GM12874 (cell line): Measurements from ENCODE around the gene ACSBG1.

Source experiments
- CTCF ChIP-seq: IDR thresholded peaks from 2 replicates; pipeline ENCODE4 v1.5.1; 2011; ENCODE audit warnings: low read depth, mild to moderate bottlenecking, control low read depth, low read length, moderate library complexity; ENCODE audit not compliant: insufficient read depth

The ACSBG1 gene

GRCh38 chr15:78225783-78226541 lies 8.4 kb downstream of the ACSBG1 start:
- TF ChIP-seq CTCF: no peak

GRCh38 chr15:78224023-78224411 lies 10.3 kb downstream of the ACSBG1 start:
- TF ChIP-seq CTCF: no peak

- TF ChIP-seq CTCF: no peak
Measured at GRCh38 chr15:78223396-78224022, 10.9 kb downstream of the ACSBG1 start.

GRCh38 chr15:78222745-78223395 lies 11.5 kb downstream of the ACSBG1 start:
- no peak for TF ChIP-seq CTCF

GRCh38 chr15:78220713-78221112 lies 13.7 kb downstream of the ACSBG1 start:
- TF ChIP-seq CTCF: no peak

GRCh38 chr15:78216276-78217104 lies 17.9 kb downstream of the ACSBG1 start:
- TF ChIP-seq CTCF: no peak

- TF ChIP-seq CTCF: no peak
Measured at GRCh38 chr15:78213956-78214355, 20.4 kb downstream of the ACSBG1 start.
